ENCODE data around the gene NFATC2IP. TPM values are rescaled to one million over a fixed set of nuclear protein-coding genes. Genes with fewer than 3 reads are reported as not detected.

Gene NFATC2IP
- total RNA-seq, 4 donors from 2014 or later: 17.4 to 36.6 (median 24.2) TPM

- WGBS, 2 donors: 93 to 95% methylated on average over 4 of the region's 4 CpGs
- Histone ChIP-seq H3K27ac (no peak overlapping the region), H3K4me1 (peaks cover 0 to 7% (median 0%) of the 10 kb centered on the region in 3 donors), H3K4me3 (no peak overlapping the region), H3K36me3 (peaks cover 12 to 84% (median 18%) of the 10 kb centered on the region in 3 donors), H3K27me3 (no peaks in the 10 kb centered on the region), H3K9me3 (peaks cover 0 to 14% (median 5%) of the 10 kb centered on the region in 3 donors)
- no peak for TF ChIP-seq CTCF (IDR thresholded peaks at IDR 0.05)
- TF ChIP-seq POLR2A (IDR thresholded peaks at IDR 0.05): no peak
- intact Hi-C loops (cut with DNase I): no loop called here
- DNase-seq: no peak
Measured at GRCh38 chr16:28987170-28987853, 36.6 kb downstream of the NFATC2IP start.

GRCh38 chr16:28989363-28989762 lies 38.6 kb downstream of the NFATC2IP start:
- Histone ChIP-seq H3K27ac (no peak overlapping the region), H3K27me3 (no peaks in the 10 kb centered on the region), H3K4me3 (no peak overlapping the region), H3K9me3 (peaks cover 0 to 14% (median 5%) of the 10 kb centered on the region in 3 donors), H3K4me1 (peaks cover 0 to 3% (median 0%) of the 10 kb centered on the region in 3 donors), H3K36me3 (peaks cover under 1 to 63% (median 12%) of the 10 kb centered on the region in 3 donors)
- DNase-seq: no peak
- WGBS, 2 donors: 91% methylated on average over 7 of the region's 14 CpGs; no CpG with 5 or more reads in 1 of the 2 donors
- intact Hi-C loops (cut with DNase I): no loop called here
- TF ChIP-seq POLR2A (IDR thresholded peaks at IDR 0.05) (no peak), CTCF (IDR thresholded peaks at IDR 0.05) (no peak)

GRCh38 chr16:28990375-28991040 lies 39.8 kb downstream of the NFATC2IP start:
- no peak for DNase-seq
- H3K27me3 ChIP-seq: no peaks in the 10 kb centered on the region
- H3K9me3 ChIP-seq: peaks cover 0 to 14% (median 5%) of the 10 kb centered on the region in 3 donors
- TF ChIP-seq POLR2A (IDR thresholded peaks at IDR 0.05): no peak
- TF ChIP-seq CTCF (IDR thresholded peaks at IDR 0.05): no peak
- 81 to 85% methylated on average over 9 to 10 of the region's 11 CpGs for WGBS, 2 donors
- peaks cover 0 to 52% (median 12%) of the 10 kb centered on the region in 3 donors for H3K36me3 ChIP-seq
- intact Hi-C loops (cut with DNase I): no loop called here
- no peaks in the 10 kb centered on the region for H3K4me1 ChIP-seq
- no peak overlapping the region for H3K4me3 ChIP-seq
- H3K27ac ChIP-seq: no peak overlapping the region

GRCh38 chr16:28991687-28992086 lies 41.0 kb downstream of the NFATC2IP start:
- 55 to 70% methylated on average over 2 to 4 of the region's 8 CpGs for WGBS, 2 donors
- intact Hi-C loops (cut with DNase I): no loop called here

More at GRCh38 chr16:28991687-28992086, 41.0 kb downstream of the NFATC2IP start:
- TF ChIP-seq CTCF (IDR thresholded peaks at IDR 0.05) (no peak), POLR2A (IDR thresholded peaks at IDR 0.05) (no peak)
- Histone ChIP-seq H3K27me3 (no peaks in the 10 kb centered on the region), H3K36me3 (peaks cover 0 to 40% (median 8%) of the 10 kb centered on the region in 3 donors), H3K4me3 (no peak overlapping the region), H3K27ac (no peak overlapping the region), H3K4me1 (no peaks in the 10 kb centered on the region), H3K9me3 (peaks cover 0 to 8% (median 4%) of the 10 kb centered on the region in 3 donors)
- DNase-seq: no peak

Data from esophagus squamous epithelium (tissue), 5 donors.